ENCODE measurements around the gene TCN2. TPM values are rescaled to one million over a fixed set of nuclear protein-coding genes. Genes with fewer than 3 reads are reported as not detected.
A peak's percentile ranks its signal among the peaks of the same experiment; 100 is the strongest.

The TCN2 gene
- total and polyA plus RNA-seq, 2 experiments from 2014 or later: 6.1 to 7.8 TPM

- Histone ChIP-seq H3K4me3 (peak overlapping the region; percentile 36), H3K27ac (peak overlapping the region; percentile 38), H3K36me3 (no peaks in the 10 kb centered on the region), H3K4me1 (ENCODE audit: low read depth) (peaks cover 16% of the 10 kb centered on the region), H3K27me3 (no peaks in the 10 kb centered on the region), H3K9me3 (ENCODE audit: low read depth) (no peaks in the 10 kb centered on the region)
- TF ChIP-seq CTCF (IDR thresholded peaks at IDR 0.05; ENCODE audit: low read depth, low read length): no peak
- no peak for DNase-seq (ENCODE audit: low read depth in 1 of 2, low spot score in 1 of 2)
Observed at GRCh38 chr22:30607300-30607930, 441 bp downstream of the TCN2 start.

DNA sequence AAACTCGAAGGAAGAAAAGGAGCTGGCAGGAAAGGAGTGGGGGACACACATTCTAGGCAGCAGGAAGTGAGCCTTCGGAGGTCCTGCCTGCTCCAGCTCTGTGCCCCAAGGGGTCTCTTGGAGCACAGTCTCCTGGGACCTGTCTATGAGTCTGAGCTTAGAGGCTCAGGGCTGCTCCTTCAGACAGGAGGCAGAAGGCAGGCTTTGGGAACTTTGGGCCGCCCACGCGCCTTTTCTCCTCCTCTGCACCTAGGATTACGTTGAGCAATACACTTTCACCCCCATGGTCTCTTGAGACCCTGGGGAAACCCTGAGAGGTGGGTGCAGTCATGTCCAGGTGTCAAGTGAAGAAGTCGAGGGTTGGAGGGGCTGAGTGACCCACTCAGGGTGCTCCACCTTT, 965 bp downstream of the TCN2 start:
- no peak for DNase-seq (ENCODE audit: low read depth in 1 of 2, low spot score in 1 of 2)
- TF ChIP-seq CTCF (IDR thresholded peaks at IDR 0.05; ENCODE audit: low read depth, low read length): no peak
- Histone ChIP-seq H3K4me3 (no peak overlapping the region), H3K27me3 (no peaks in the 10 kb centered on the region), H3K27ac (no peak overlapping the region), H3K4me1 (ENCODE audit: low read depth) (peaks cover 16% of the 10 kb centered on the region), H3K36me3 (no peaks in the 10 kb centered on the region), H3K9me3 (ENCODE audit: low read depth) (no peaks in the 10 kb centered on the region)

GRCh38 chr22:30609260-30610185, 2.5 kb downstream of the TCN2 start:
- Histone ChIP-seq H3K27ac (no peak overlapping the region), H3K4me3 (no peak overlapping the region), H3K4me1 (ENCODE audit: low read depth) (peaks cover 16% of the 10 kb centered on the region), H3K9me3 (ENCODE audit: low read depth) (no peaks in the 10 kb centered on the region), H3K27me3 (no peaks in the 10 kb centered on the region), H3K36me3 (no peaks in the 10 kb centered on the region)
- DNase-seq (ENCODE audit: low read depth in 1 of 2, low spot score in 1 of 2): peak in 1 of 2 donors; percentile 78
- no peak for TF ChIP-seq CTCF (IDR thresholded peaks at IDR 0.05; ENCODE audit: low read depth, low read length)

GRCh38 chr22:30610299-30610698, 3.3 kb downstream of the TCN2 start:
- no peak for DNase-seq (ENCODE audit: low read depth in 1 of 2, low spot score in 1 of 2)
- H3K9me3 ChIP-seq (ENCODE audit: low read depth): no peaks in the 10 kb centered on the region
- H3K36me3 ChIP-seq: no peaks in the 10 kb centered on the region
- H3K4me3 ChIP-seq: no peak overlapping the region
- H3K27me3 ChIP-seq: no peaks in the 10 kb centered on the region
- peaks cover 16% of the 10 kb centered on the region for H3K4me1 ChIP-seq (ENCODE audit: low read depth)
- no peak overlapping the region for H3K27ac ChIP-seq
- no peak for TF ChIP-seq CTCF (IDR thresholded peaks at IDR 0.05; ENCODE audit: low read depth, low read length)

DNA sequence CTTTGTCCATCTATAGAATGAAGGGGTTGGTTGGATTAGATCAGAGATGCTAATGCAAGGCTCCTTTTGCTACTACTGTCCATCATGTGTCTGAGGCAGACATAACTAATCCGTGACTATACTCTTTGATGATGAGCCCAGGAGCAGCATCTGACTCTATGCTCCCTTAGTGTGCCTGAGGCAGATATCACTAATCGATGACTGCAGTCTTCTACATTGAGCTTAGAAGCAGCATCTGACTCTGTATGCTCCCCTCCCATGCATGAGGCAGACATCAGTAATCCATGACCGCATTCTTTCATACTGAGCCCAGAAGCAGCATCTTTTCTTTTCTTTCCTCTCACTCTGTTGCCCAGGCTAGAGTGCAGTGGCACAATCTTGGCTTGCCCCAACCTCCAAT, 4.2 kb downstream of the TCN2 start:
- H3K4me1 ChIP-seq (ENCODE audit: low read depth): peaks cover 11% of the 10 kb centered on the region
- H3K36me3 ChIP-seq: no peaks in the 10 kb centered on the region
- no peak overlapping the region for H3K4me3 ChIP-seq
- DNase-seq (ENCODE audit: low read depth in 1 of 2, low spot score in 1 of 2): no peak
- H3K9me3 ChIP-seq (ENCODE audit: low read depth): no peaks in the 10 kb centered on the region
- TF ChIP-seq CTCF (IDR thresholded peaks at IDR 0.05; ENCODE audit: low read depth, low read length): no peak
- H3K27ac ChIP-seq: no peak overlapping the region
- H3K27me3 ChIP-seq: no peaks in the 10 kb centered on the region
